Measurements from ENCODE around the gene CCSER2.
A peak's percentile ranks its signal among the peaks of the same experiment; 100 is the strongest.

The CCSER2 gene

GRCh38 chr10:84328418-84329195 is at the start of gene CCSER2:
Gene CCSER2, plus strand, starts transcription at chr10:84328589. Its CDS starts 42,464 bp downstream, at chr10:84371053.
- TF ChIP-seq CTCF (conservative IDR thresholded peaks at IDR 0.05), result peak; percentile 22; the same call in 1 of the 2 replicates
- H3K27ac ChIP-seq, result peak within 1 kb of the TSS; percentile 91

GRCh38 chr10:84279876-84280475 is 48.4 kb upstream of the CCSER2 start:
- H3K27ac ChIP-seq, result peak overlapping the region; percentile 31; the same call in 1 of the 2 replicates

GRCh38 chr10:84286695-84287094 is 41.7 kb upstream of the CCSER2 start:
- no peak overlapping the region for H3K27ac ChIP-seq
- TF ChIP-seq CTCF (conservative IDR thresholded peaks at IDR 0.05), result no peak

GRCh38 chr10:84288151-84288550 is 40.2 kb upstream of the CCSER2 start:
- no peak for TF ChIP-seq CTCF (conservative IDR thresholded peaks at IDR 0.05)
- no peak overlapping the region for H3K27ac ChIP-seq

GRCh38 chr10:84289521-84290200 is 38.7 kb upstream of the CCSER2 start:
- H3K27ac ChIP-seq, result no peak overlapping the region
- no peak for TF ChIP-seq CTCF (conservative IDR thresholded peaks at IDR 0.05)

- no peak for TF ChIP-seq CTCF (conservative IDR thresholded peaks at IDR 0.05)
Measured at GRCh38 chr10:84290235-84290634, 38.2 kb upstream of the CCSER2 start.

GRCh38 chr10:84291384-84291783 is 37.0 kb upstream of the CCSER2 start:
- TF ChIP-seq CTCF (conservative IDR thresholded peaks at IDR 0.05), result no peak
- H3K27ac ChIP-seq, result no peak overlapping the region

More at GRCh38 chr10:84290235-84290634, 38.2 kb upstream of the CCSER2 start:
- no peak overlapping the region for H3K27ac ChIP-seq
